ENCODE data around the gene MMAB.

DNA sequence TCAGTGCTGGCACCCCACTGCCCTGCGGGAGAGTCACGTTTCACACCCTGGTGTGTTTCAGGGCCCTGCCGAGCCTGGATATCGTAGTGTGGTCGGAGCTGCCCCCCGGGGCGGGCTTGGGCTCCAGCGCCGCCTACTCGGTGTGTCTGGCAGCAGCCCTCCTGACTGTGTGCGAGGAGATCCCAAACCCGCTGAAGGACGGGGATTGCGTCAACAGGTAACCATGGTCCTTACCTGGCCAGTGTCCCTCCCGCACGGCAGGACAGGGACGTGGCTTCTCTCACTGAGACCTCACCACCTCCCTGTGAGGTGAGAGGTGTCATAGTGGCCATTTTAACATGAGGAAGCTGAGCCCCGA is 8.0 kb upstream of the MMAB start:
- TF ChIP-seq EZH2 (IDR thresholded peaks at IDR 0.05; ENCODE audit: borderline replicate concordance, low read depth, low read length, severe bottlenecking) (no peak), POLR2A (IDR thresholded peaks at IDR 0.05; ENCODE audit: low read depth, low read length) (no peak), MAX (IDR thresholded peaks at IDR 0.05; ENCODE audit: insufficient read depth, insufficient read length) (no peak), MYC (IDR thresholded peaks at IDR 0.05; ENCODE audit: low read depth, low read length) (no peak), GATA2 (IDR thresholded peaks at IDR 0.05; ENCODE audit: insufficient read depth, insufficient read length, low read depth, low read length) (no peak)
- TF ChIP-seq, protein P1, sequence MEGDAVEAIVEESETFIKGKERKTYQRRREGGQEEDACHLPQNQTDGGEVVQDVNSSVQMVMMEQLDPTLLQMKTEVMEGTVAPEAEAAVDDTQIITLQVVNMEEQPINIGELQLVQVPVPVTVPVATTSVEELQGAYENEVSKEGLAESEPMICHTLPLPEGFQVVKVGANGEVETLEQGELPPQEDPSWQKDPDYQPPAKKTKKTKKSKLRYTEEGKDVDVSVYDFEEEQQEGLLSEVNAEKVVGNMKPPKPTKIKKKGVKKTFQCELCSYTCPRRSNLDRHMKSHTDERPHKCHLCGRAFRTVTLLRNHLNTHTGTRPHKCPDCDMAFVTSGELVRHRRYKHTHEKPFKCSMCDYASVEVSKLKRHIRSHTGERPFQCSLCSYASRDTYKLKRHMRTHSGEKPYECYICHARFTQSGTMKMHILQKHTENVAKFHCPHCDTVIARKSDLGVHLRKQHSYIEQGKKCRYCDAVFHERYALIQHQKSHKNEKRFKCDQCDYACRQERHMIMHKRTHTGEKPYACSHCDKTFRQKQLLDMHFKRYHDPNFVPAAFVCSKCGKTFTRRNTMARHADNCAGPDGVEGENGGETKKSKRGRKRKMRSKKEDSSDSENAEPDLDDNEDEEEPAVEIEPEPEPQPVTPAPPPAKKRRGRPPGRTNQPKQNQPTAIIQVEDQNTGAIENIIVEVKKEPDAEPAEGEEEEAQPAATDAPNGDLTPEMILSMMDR (IDR thresholded peaks at IDR 0.05; ENCODE audit: extremely low read depth in 1 of 2, insufficient read depth in 1 of 2, low read depth in 1 of 2, low read length in 2 of 2): no peak

Data from endothelial cell of umbilical vein (primary cell).